Tibial artery (tissue), 4 donors: ENCODE measurements around the gene CAVIN4.

Experiments used
- DNase-seq, 2 donors: peaks; one replicate each; pipeline ENCODE4 v3.0.0-alpha.2; 2019
- H3K27ac ChIP-seq, 2 donors: fragments of 200-600 bp; sonication (generic) in 1 of 2; 1 replicate in 1 of 2; 2 replicates in 1 of 2; pipeline ENCODE4 v1.5.1; 2018 to 2019; ENCODE audit warnings: mild to moderate bottlenecking in 1 of 2
- H3K27me3 ChIP-seq, 2 donors: fragments of 200-600 bp; sonication (generic) in 1 of 2; one replicate each; pipeline versions ENCODE4 v1.5.1 to v1.6.0; 2016 to 2019
- H3K36me3 ChIP-seq, 3 donors: fragments of 200-600 bp; sonication (generic) in 2 of 3; one replicate each; pipeline ENCODE4 v1.5.1; 2016 to 2019; ENCODE audit warnings: mild to moderate bottlenecking in 2 of 3
- H3K4me1 ChIP-seq, 4 donors: fragments of 200-600 bp; sonication (generic) in 2 of 4; 1 replicate in 3 of 4; 2 replicates in 1 of 4; pipeline ENCODE4 v1.5.1; 2016 to 2019
- H3K4me3 ChIP-seq, 2 donors: fragments of 200-600 bp; sonication (generic) in 1 of 2; 1 replicate in 1 of 2; 2 replicates in 1 of 2; pipeline ENCODE4 v1.5.1; 2018 to 2019; ENCODE audit warnings: mild to moderate bottlenecking in 2 of 2
- H3K9me3 ChIP-seq, 3 donors: fragments of 200-600 bp; sonication (generic) in 1 of 3; one replicate each; pipeline ENCODE4 v1.5.1; 2016 to 2019
- CTCF ChIP-seq, 2 experiments: fragments of 200-600 bp in 1 of 2; fragments of 450-650 bp in 1 of 2; IDR thresholded peaks; one replicate each; pipeline ENCODE4 v1.5.1; 2017 to 2019; ENCODE audit warnings: antibody characterized with exemption in 2 of 2, mild to moderate bottlenecking in 1 of 2, moderate library complexity in 1 of 2
- intact Hi-C: fragments of 100-400 bp; cut with DNase I; formaldehyde crosslinking; loops from one replicate; pipeline ENCODE4 v1.15.0; 2023; ENCODE audit warnings: low total_unique reads

The CAVIN4 gene

DNA sequence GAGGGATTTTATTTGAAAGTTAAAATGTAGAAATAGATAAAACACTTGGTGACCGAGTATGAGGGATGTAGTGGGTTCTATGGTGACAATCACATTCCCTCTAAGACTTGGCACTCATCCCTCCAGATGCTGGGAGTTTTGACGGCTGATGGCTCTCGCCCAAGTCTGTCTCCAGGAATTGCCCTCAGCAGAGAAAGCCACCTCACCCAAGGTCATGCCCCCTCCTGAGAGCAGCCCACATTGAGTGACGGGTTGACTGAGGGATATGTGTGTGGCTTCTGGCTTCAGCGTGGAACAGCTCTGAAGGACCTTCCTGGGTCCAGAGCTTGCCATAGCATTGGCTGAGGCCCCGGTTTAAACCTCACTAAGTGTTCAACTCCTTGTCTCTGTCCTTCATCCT lies 19.4 kb downstream of the CAVIN4 start:
- Histone ChIP-seq H3K27me3 (no peaks in the 10 kb centered on the region), H3K27ac (no peak overlapping the region), H3K36me3 (no peaks in the 10 kb centered on the region), H3K9me3 (no peaks in the 10 kb centered on the region), H3K4me1 (peaks cover 0 to 14% (median 7%) of the 10 kb centered on the region in 4 donors), H3K4me3 (no peak overlapping the region)
- no peak for TF ChIP-seq CTCF (IDR thresholded peaks at IDR 0.05)
- DNase-seq: no peak
- intact Hi-C loops: no loop called here

- H3K36me3 ChIP-seq: no peaks in the 10 kb centered on the region
- intact Hi-C loops: no loop called here
- peak overlapping the region; percentile 47 to 57 for H3K4me3 ChIP-seq
- no peak overlapping the region for H3K27ac ChIP-seq
- H3K27me3 ChIP-seq: no peaks in the 10 kb centered on the region
- peaks cover 0 to 14% (median 7%) of the 10 kb centered on the region in 4 donors for H3K4me1 ChIP-seq
- no peaks in the 10 kb centered on the region for H3K9me3 ChIP-seq
- DNase-seq: peak; percentile 61 to 79
- TF ChIP-seq CTCF (IDR thresholded peaks at IDR 0.05): no peak
Observed at GRCh38 chr9:100598641-100599145, 20.8 kb downstream of the CAVIN4 start.

GRCh38 chr9:100600521-100601079 lies 22.7 kb downstream of the CAVIN4 start:
- Histone ChIP-seq H3K36me3 (no peaks in the 10 kb centered on the region), H3K27me3 (no peaks in the 10 kb centered on the region), H3K4me3 (no peak overlapping the region), H3K4me1 (peaks cover 0 to 14% (median 7%) of the 10 kb centered on the region in 4 donors), H3K27ac (no peak overlapping the region), H3K9me3 (no peaks in the 10 kb centered on the region)
- DNase-seq: no peak
- intact Hi-C loops: no loop called here
- no peak for TF ChIP-seq CTCF (IDR thresholded peaks at IDR 0.05)

GRCh38 chr9:100601216-100601615 lies 23.3 kb downstream of the CAVIN4 start:
- Histone ChIP-seq H3K36me3 (no peaks in the 10 kb centered on the region), H3K27me3 (no peaks in the 10 kb centered on the region), H3K27ac (no peak overlapping the region), H3K9me3 (no peaks in the 10 kb centered on the region), H3K4me1 (peaks cover 0 to 14% (median 7%) of the 10 kb centered on the region in 4 donors), H3K4me3 (no peak overlapping the region)
- TF ChIP-seq CTCF (IDR thresholded peaks at IDR 0.05): peak in 1 of 2 experiments; percentile 18
- no peak for DNase-seq
- intact Hi-C loops: no loop called here

DNA sequence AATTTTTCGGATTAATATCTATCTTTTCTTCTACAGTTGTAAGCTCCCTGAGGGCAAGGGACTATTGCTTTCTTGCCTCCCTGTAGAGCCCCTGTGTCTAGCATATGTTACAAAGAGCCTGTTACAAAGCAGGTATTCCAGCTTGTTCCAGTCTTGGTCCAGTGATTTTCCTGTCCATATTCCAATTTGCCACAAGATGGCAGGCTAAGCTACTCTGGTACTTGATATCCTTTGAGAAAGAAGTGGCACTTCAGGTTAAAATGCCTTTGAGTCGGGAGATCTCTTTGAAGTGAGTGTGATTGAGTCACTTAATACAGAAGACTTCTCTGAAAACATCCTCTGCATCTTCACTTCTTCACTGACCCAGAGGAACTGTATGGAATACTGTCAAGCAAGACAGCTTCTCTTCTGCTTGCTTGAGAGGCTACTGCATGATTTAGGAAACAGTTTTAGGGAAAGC lies 24.5 kb downstream of the CAVIN4 start:
- Histone ChIP-seq H3K36me3 (no peaks in the 10 kb centered on the region), H3K4me3 (no peak overlapping the region), H3K9me3 (no peaks in the 10 kb centered on the region), H3K27me3 (no peaks in the 10 kb centered on the region), H3K4me1 (peaks cover 0 to 14% (median 7%) of the 10 kb centered on the region in 4 donors), H3K27ac (no peak overlapping the region)
- intact Hi-C loops: no loop called here
- TF ChIP-seq CTCF (IDR thresholded peaks at IDR 0.05): peak; percentile 27 to 37
- no peak for DNase-seq
